Osteoblast (primary cell): Measurements from ENCODE around the gene PM20D1. TPM values are rescaled to one million over a fixed set of nuclear protein-coding genes. Genes with fewer than 3 reads are reported as not detected.
A peak's percentile ranks its signal among the peaks of the same experiment; 100 is the strongest.

Source experiments
- DNase-seq: peaks from one replicate; pipeline ENCODE4 v3.0.0; 2011; ENCODE audit warnings: low spot score, mixed read lengths; ENCODE audit not compliant: insufficient read length; ENCODE audit errors: missing footprints
- H2AFZ ChIP-seq: 2 replicates; pipeline ENCODE4 v1.6.0; 2011; ENCODE audit warnings: mild to moderate bottlenecking, low read length
- H3K27ac ChIP-seq: 2 replicates; pipeline ENCODE4 v1.5.1; 2011; ENCODE audit warnings: mild to moderate bottlenecking, low read depth, low read length, moderate library complexity
- H3K27me3 ChIP-seq: 2 replicates; pipeline ENCODE4 v1.6.0; 2012; ENCODE audit warnings: mild to moderate bottlenecking, control low read depth, inconsistent platforms, low read length, moderate library complexity; ENCODE audit not compliant: insufficient read depth
- H3K36me3 ChIP-seq: 2 replicates; pipeline ENCODE4 v1.5.1; 2011; ENCODE audit warnings: mild to moderate bottlenecking, low read length, control low read depth, moderate library complexity; ENCODE audit not compliant: insufficient read depth
- H3K4me1 ChIP-seq: 2 replicates; pipeline ENCODE4 v1.5.1; 2011; ENCODE audit warnings: mild to moderate bottlenecking, low read length, control low read depth, moderate library complexity; ENCODE audit not compliant: insufficient read depth
- H3K4me2 ChIP-seq: 2 replicates; pipeline ENCODE4 v1.6.0; 2011; ENCODE audit warnings: mild to moderate bottlenecking, low read length; ENCODE audit not compliant: insufficient read depth
- H3K4me3 ChIP-seq: fragments of 200-600 bp; sonication (generic); 3 replicates; pipeline ENCODE4 v1.5.1; 2012; ENCODE audit warnings: mild to moderate bottlenecking, low read length, inconsistent platforms; ENCODE audit not compliant: insufficient read depth
- H3K79me2 ChIP-seq: 2 replicates; pipeline ENCODE4 v1.6.0; 2012; ENCODE audit warnings: mild to moderate bottlenecking, low read length, control low read depth, inconsistent platforms; ENCODE audit not compliant: insufficient read depth
- H3K9me3 ChIP-seq: 2 replicates; pipeline ENCODE4 v1.5.1; 2011; ENCODE audit warnings: low read depth, low read length, control low read depth
- H4K20me1 ChIP-seq: 2 replicates; pipeline ENCODE4 v1.6.0; 2012; ENCODE audit warnings: mild to moderate bottlenecking, low read length, control low read depth; ENCODE audit not compliant: insufficient read depth
- total RNA-seq: library from RNA; depleted of rRNA; stranded (reverse); fragments of >200 nt; gene quantifications from 2 replicates; pipeline ENCODE4 v1.2.3, GENCODE V29; 2012
- TF ChIP-seq, protein P1 (sequence below): IDR thresholded peaks from 2 replicates; pipeline ENCODE4 v1.5.1; 2011; ENCODE audit warnings: mild to moderate bottlenecking, low read depth, low read length, moderate library complexity; ENCODE audit errors: extremely low read depth

The PM20D1 gene
- total RNA-seq, 1 donor, result not detected

DNA sequence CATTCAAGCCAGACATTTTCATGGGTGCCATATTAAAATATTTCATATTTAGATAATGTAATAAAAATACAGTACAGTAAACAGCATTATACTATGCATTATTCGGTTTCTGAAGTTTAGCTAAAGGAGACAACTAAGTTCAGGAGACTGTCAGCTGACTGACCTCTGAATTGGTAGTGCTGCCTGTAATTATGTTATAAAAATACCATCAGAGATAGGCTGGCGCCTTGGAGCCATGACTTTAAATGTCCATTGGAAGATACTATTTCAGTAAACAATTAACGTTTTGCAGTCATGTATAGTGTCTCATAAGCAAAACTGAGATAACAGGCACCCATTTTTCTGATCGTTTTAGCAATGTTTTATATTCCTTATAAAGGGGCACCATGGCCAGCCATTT, 63.3 kb downstream of the PM20D1 start:
- TF ChIP-seq, protein P1, sequence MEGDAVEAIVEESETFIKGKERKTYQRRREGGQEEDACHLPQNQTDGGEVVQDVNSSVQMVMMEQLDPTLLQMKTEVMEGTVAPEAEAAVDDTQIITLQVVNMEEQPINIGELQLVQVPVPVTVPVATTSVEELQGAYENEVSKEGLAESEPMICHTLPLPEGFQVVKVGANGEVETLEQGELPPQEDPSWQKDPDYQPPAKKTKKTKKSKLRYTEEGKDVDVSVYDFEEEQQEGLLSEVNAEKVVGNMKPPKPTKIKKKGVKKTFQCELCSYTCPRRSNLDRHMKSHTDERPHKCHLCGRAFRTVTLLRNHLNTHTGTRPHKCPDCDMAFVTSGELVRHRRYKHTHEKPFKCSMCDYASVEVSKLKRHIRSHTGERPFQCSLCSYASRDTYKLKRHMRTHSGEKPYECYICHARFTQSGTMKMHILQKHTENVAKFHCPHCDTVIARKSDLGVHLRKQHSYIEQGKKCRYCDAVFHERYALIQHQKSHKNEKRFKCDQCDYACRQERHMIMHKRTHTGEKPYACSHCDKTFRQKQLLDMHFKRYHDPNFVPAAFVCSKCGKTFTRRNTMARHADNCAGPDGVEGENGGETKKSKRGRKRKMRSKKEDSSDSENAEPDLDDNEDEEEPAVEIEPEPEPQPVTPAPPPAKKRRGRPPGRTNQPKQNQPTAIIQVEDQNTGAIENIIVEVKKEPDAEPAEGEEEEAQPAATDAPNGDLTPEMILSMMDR, result no peak
- Histone ChIP-seq H3K4me3 (no peak overlapping the region), H3K4me1 (peaks cover 4% of the 10 kb centered on the region), H3K27ac (no peak overlapping the region), H3K36me3 (peaks cover 18% of the 10 kb centered on the region), H3K79me2 (no peaks in the 10 kb centered on the region), H2AFZ (no peak overlapping the region), H4K20me1 (no peaks in the 10 kb centered on the region), H3K9me3 (no peaks in the 10 kb centered on the region), H3K27me3 (no peaks in the 10 kb centered on the region), H3K4me2 (no peak overlapping the region)
- no peak for DNase-seq

DNA sequence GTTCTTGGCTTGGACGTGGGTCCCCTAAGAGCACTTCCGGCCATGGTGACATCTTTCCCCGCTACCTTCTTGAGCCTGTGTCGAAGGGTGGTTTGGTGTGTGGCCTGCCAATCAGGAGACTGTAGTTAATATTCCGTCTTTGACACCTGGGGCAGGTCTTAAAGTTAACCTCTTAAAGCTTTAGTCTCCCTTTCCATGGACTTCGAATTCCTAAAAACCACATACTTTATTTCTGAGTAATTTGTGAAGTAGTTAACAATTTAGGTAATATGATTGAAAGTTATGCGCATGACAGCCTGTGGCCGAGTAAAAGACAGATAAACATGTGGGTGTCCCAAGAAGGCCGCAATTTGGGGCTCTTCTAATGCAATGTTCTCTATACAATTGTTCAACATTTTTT, 64.5 kb downstream of the PM20D1 start:
- H3K4me2 ChIP-seq, result no peak overlapping the region
- peaks cover 4% of the 10 kb centered on the region for H3K4me1 ChIP-seq
- H2AFZ ChIP-seq, result no peak overlapping the region

DNA sequence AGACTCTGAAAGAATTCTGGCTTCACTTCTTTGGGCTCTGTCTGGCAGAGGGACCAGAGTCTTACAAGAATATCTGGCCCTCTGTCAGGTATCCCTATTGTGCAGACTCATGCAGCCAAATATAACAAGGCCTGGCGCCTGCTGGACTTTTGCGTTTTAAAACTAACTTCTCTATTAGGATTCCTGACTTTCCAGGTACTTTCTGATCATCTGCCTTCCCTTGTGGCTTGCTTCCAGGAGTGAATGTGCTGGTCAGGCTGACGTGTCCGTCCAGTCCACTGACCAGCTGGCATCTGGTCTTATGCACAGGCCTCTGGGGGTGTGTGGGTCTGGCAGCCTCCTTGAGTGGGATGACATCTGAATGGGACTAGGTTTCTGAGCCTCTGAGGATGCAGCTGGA, 66.0 kb downstream of the PM20D1 start:
- Histone ChIP-seq H3K79me2 (no peaks in the 10 kb centered on the region), H3K27me3 (no peaks in the 10 kb centered on the region), H3K4me1 (peaks cover 4% of the 10 kb centered on the region), H3K36me3 (no peaks in the 10 kb centered on the region), H3K9me3 (no peaks in the 10 kb centered on the region), H2AFZ (no peak overlapping the region), H4K20me1 (no peaks in the 10 kb centered on the region), H3K4me2 (no peak overlapping the region), H3K4me3 (no peak overlapping the region), H3K27ac (no peak overlapping the region)
- TF ChIP-seq, protein P1, result no peak
- peak; percentile 84 for DNase-seq

More for the DNA sequence above, 64.5 kb downstream of the PM20D1 start:
- no peak overlapping the region for H3K27ac ChIP-seq
- H3K4me3 ChIP-seq, result no peak overlapping the region
- H3K36me3 ChIP-seq, result peaks cover 8% of the 10 kb centered on the region
- no peaks in the 10 kb centered on the region for H4K20me1 ChIP-seq
- no peaks in the 10 kb centered on the region for H3K27me3 ChIP-seq
- no peaks in the 10 kb centered on the region for H3K9me3 ChIP-seq
- DNase-seq, result no peak
- no peaks in the 10 kb centered on the region for H3K79me2 ChIP-seq
- TF ChIP-seq, protein P1, result no peak

DNA sequence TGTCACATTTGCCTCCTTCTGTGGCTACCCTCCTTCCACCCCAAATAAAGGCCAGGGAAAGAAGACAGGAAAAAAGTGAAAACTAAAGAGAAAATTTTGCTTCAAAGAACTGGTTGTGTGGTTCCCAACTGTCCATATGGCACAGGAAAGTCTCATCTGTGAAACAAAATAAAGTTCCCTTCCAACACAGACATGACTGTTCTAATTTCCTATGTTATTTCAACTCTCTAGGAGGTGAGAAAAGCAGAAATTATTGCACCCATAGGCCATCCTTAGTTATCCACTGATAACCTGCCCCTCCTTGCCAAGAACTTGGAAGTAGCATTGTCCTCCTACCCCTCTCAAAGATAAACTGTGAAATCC, 66.5 kb downstream of the PM20D1 start:
- Histone ChIP-seq H3K27ac (no peak overlapping the region), H3K9me3 (no peaks in the 10 kb centered on the region), H3K4me3 (no peak overlapping the region), H2AFZ (no peak overlapping the region), H3K36me3 (no peaks in the 10 kb centered on the region), H4K20me1 (no peaks in the 10 kb centered on the region), H3K4me1 (peaks cover 4% of the 10 kb centered on the region), H3K79me2 (no peaks in the 10 kb centered on the region), H3K4me2 (no peak overlapping the region), H3K27me3 (no peaks in the 10 kb centered on the region)
- DNase-seq, result no peak
- TF ChIP-seq, protein P1, result no peak
